Gastroesophageal sphincter (tissue), 3 donors: ENCODE results near the gene CTIF.

Experiments used
- POLR2A ChIP-seq, 2 donors: fragments of 450-650 bp; IDR thresholded peaks; one replicate each; pipeline ENCODE4 v1.6.1; 2017; ENCODE audit warnings: antibody characterized with exemption in 2 of 2, mild to moderate bottlenecking in 2 of 2, moderate library complexity in 1 of 2
- TF ChIP-seq, protein P1 (sequence below), 4 experiments: fragments of 200-600 bp in 2 of 4; fragments of 450-650 bp in 2 of 4; sonication (generic) in 1 of 4; IDR thresholded peaks; one replicate each; pipeline ENCODE4 v1.5.1; 2017 to 2019; ENCODE audit warnings: antibody characterized with exemption in 4 of 4, mild to moderate bottlenecking in 2 of 4, moderate library complexity in 2 of 4

GRCh38 chr18:48697441-48697840 is 158.6 kb downstream of the CTIF start:
- TF ChIP-seq, protein P1, sequence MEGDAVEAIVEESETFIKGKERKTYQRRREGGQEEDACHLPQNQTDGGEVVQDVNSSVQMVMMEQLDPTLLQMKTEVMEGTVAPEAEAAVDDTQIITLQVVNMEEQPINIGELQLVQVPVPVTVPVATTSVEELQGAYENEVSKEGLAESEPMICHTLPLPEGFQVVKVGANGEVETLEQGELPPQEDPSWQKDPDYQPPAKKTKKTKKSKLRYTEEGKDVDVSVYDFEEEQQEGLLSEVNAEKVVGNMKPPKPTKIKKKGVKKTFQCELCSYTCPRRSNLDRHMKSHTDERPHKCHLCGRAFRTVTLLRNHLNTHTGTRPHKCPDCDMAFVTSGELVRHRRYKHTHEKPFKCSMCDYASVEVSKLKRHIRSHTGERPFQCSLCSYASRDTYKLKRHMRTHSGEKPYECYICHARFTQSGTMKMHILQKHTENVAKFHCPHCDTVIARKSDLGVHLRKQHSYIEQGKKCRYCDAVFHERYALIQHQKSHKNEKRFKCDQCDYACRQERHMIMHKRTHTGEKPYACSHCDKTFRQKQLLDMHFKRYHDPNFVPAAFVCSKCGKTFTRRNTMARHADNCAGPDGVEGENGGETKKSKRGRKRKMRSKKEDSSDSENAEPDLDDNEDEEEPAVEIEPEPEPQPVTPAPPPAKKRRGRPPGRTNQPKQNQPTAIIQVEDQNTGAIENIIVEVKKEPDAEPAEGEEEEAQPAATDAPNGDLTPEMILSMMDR (IDR thresholded peaks at IDR 0.05): no peak
- TF ChIP-seq POLR2A (IDR thresholded peaks at IDR 0.05): no peak
